GM12892 (cell line): ENCODE measurements around the gene CD28.

ENCODE experiments used
- POLR2A ChIP-seq: IDR thresholded peaks from 2 replicates; pipeline ENCODE4 v1.6.1; 2011; ENCODE audit warnings: low read depth, low read length, control low read depth
- TAF1 ChIP-seq: IDR thresholded peaks from 2 replicates; pipeline ENCODE4 v1.6.1; 2011; ENCODE audit warnings: low read depth, mild to moderate bottlenecking, control low read depth, low read length, borderline replicate concordance

DNA sequence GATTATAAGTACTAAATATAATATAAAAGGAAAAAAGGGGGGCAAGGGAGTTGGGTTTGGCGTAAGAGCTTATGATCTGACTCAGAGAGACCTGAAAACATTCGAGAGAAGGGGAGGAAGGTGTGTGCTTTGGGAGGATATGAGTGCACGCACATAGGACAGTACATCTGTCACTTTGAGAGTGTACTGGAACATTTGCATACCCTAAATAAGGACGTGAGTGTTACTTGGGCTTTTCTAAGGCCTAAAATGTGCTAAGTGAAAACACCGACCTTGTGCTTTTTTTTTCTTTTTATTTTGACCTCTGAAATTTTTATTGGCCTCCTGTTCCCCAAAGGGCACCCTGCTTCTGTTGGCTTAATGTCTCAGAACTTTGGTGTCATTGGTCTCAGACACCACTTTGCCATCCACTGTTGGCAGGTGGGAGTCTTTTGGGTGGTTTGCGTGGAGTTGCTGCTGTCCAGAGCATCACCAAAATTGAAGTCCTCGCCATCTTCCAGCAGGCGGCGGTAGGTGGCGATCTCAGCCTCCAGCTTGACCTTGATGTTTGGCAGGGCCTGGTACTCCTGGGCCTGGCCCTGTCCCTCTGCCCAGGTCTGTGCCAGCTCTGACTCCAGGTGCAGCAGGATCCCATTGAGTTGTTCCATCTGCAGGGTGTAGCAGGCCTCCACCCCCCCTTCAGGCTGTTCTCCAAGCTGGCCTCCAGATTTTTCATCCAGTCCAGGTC lies 57.7 kb downstream of the CD28 start:
- TF ChIP-seq POLR2A (no peak), TAF1 (no peak)
